Measurements from ENCODE around the gene ZNF879. TPM values are rescaled to one million over a fixed set of nuclear protein-coding genes. Genes with fewer than 3 reads are reported as not detected.

Gene ZNF879
- polyA plus RNA-seq, 1 donor (not counting 4 experiments of a cell fraction or from before 2014, with no cell fraction given) = 2.5 TPM

GRCh38 chr5:178990491-178990890, 33.1 kb upstream of the ZNF879 start:
- Histone ChIP-seq H3K9ac (ENCODE audit: control insufficient read depth, extremely low read depth, insufficient read depth, low read length) (no peak overlapping the region), H3K36me3 (ENCODE audit: control insufficient read depth in 2 of 2, extremely low read depth in 1 of 2, insufficient read depth in 2 of 2, low read length in 2 of 2) (no peaks in the 10 kb centered on the region), H3K9me1 (ENCODE audit: control insufficient read depth, extremely low read depth, insufficient read depth, low read length) (no peaks in the 10 kb centered on the region), H3K27me3 (ENCODE audit: control insufficient read depth, extremely low read depth, insufficient read depth, low read length) (peaks cover 14% of the 10 kb centered on the region), H3K9me3 (ENCODE audit: control insufficient read depth, low read depth, low read length) (peaks cover 18% of the 10 kb centered on the region), H3K4me3 (ENCODE audit: control insufficient read depth in 2 of 3, extremely low read depth in 1 of 3, insufficient read depth in 2 of 3, low read depth in 1 of 3, low read length in 3 of 3) (no peak overlapping the region), H3K4me2 (ENCODE audit: control insufficient read depth, extremely low read depth, insufficient read depth, low read depth, low read length) (no peak overlapping the region), H2AFZ (ENCODE audit: control insufficient read depth, low read length) (no peak overlapping the region), H4K20me1 (ENCODE audit: control insufficient read depth, extremely low read depth, insufficient read depth, low read length) (no peaks in the 10 kb centered on the region), H3K79me2 (ENCODE audit: control insufficient read depth, insufficient read depth, low read length) (no peaks in the 10 kb centered on the region), H3K4me1 (ENCODE audit: control insufficient read depth, extremely low read depth, insufficient read depth, low read length) (no peaks in the 10 kb centered on the region), H3K27ac (ENCODE audit: control insufficient read depth, insufficient read depth, low read length) (no peak overlapping the region)
- TF ChIP-seq CTCF (optimal IDR thresholded peaks at IDR 0.05 in 1 of 3, IDR thresholded peaks at IDR 0.05 in 1 of 3, conservative IDR thresholded peaks at IDR 0.05 in 1 of 3; ENCODE audit: extremely low read depth in 1 of 3, insufficient read depth in 2 of 3, low read length in 3 of 3) (no peak), EZH2 (IDR thresholded peaks at IDR 0.05; ENCODE audit: low read length) (no peak)
- FAIRE-seq (no peak), DNase-seq (ENCODE audit: low read depth, low spot score) (no peak)
- dilution Hi-C loops (cut with MboI; ENCODE audit: extremely low pct_ligation_motif_present, low sequenced_read_pairs) = no loop called here

- no peak overlapping the region for H3K27ac ChIP-seq (ENCODE audit: control insufficient read depth, insufficient read depth, low read length)
- no peaks in the 10 kb centered on the region for H3K79me2 ChIP-seq (ENCODE audit: control insufficient read depth, insufficient read depth, low read length)
- DNase-seq (ENCODE audit: low read depth, low spot score) (no peak), FAIRE-seq (no peak)
- no peaks in the 10 kb centered on the region for H4K20me1 ChIP-seq (ENCODE audit: control insufficient read depth, extremely low read depth, insufficient read depth, low read length)
- no peak overlapping the region for H2AFZ ChIP-seq (ENCODE audit: control insufficient read depth, low read length)
- dilution Hi-C loops (cut with MboI; ENCODE audit: extremely low pct_ligation_motif_present, low sequenced_read_pairs) = no loop called here
- no peaks in the 10 kb centered on the region for H3K36me3 ChIP-seq (ENCODE audit: control insufficient read depth in 2 of 2, extremely low read depth in 1 of 2, insufficient read depth in 2 of 2, low read length in 2 of 2)
- no peak overlapping the region for H3K4me3 ChIP-seq (ENCODE audit: control insufficient read depth in 2 of 3, extremely low read depth in 1 of 3, insufficient read depth in 2 of 3, low read depth in 1 of 3, low read length in 3 of 3)
- H3K9ac ChIP-seq (ENCODE audit: control insufficient read depth, extremely low read depth, insufficient read depth, low read length) = no peak overlapping the region
- H3K9me1 ChIP-seq (ENCODE audit: control insufficient read depth, extremely low read depth, insufficient read depth, low read length) = no peaks in the 10 kb centered on the region
- H3K27me3 ChIP-seq (ENCODE audit: control insufficient read depth, extremely low read depth, insufficient read depth, low read length) = peaks cover 14% of the 10 kb centered on the region
- H3K4me1 ChIP-seq (ENCODE audit: control insufficient read depth, extremely low read depth, insufficient read depth, low read length) = no peaks in the 10 kb centered on the region
- H3K9me3 ChIP-seq (ENCODE audit: control insufficient read depth, low read depth, low read length) = peaks cover 11% of the 10 kb centered on the region
- no peak overlapping the region for H3K4me2 ChIP-seq (ENCODE audit: control insufficient read depth, extremely low read depth, insufficient read depth, low read depth, low read length)
- TF ChIP-seq EZH2 (IDR thresholded peaks at IDR 0.05; ENCODE audit: low read length) (no peak), CTCF (optimal IDR thresholded peaks at IDR 0.05 in 1 of 3, IDR thresholded peaks at IDR 0.05 in 1 of 3, conservative IDR thresholded peaks at IDR 0.05 in 1 of 3; ENCODE audit: extremely low read depth in 1 of 3, insufficient read depth in 2 of 3, low read length in 3 of 3) (no peak)
Measured at GRCh38 chr5:178991190-178992145, 32.1 kb upstream of the ZNF879 start.
